HG03175 (cell line): ENCODE data around the gene IL4I1.

Experiments used
- ATAC-seq: cut with Tn5 transposase; IDR thresholded peaks from one replicate; pipeline ENCODE4 v1.9.1; 2021; ENCODE audit warnings: mild to moderate bottlenecking, moderate library complexity; ENCODE audit not compliant: unreplicated experiment

Gene IL4I1

DNA sequence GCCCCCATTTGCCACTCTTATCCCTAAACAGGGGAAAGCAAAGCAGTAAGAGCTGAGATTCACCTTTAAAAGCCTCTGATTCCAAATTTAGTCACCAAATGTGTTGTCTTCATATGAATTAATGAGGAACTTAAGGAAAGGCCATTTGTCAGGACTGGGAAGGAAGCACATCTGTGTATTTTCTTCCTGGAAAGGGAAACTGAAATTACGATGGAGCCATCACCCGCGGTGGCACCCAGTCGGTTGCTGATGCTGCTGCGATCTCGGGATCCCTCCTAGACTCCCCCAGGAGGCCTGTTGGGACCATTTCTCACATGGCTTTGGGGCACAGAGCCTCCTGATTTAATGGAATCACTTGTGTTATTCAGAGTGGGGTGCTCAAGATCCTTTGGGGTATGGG is 7.4 kb upstream of the IL4I1 start:
- no peak for ATAC-seq

DNA sequence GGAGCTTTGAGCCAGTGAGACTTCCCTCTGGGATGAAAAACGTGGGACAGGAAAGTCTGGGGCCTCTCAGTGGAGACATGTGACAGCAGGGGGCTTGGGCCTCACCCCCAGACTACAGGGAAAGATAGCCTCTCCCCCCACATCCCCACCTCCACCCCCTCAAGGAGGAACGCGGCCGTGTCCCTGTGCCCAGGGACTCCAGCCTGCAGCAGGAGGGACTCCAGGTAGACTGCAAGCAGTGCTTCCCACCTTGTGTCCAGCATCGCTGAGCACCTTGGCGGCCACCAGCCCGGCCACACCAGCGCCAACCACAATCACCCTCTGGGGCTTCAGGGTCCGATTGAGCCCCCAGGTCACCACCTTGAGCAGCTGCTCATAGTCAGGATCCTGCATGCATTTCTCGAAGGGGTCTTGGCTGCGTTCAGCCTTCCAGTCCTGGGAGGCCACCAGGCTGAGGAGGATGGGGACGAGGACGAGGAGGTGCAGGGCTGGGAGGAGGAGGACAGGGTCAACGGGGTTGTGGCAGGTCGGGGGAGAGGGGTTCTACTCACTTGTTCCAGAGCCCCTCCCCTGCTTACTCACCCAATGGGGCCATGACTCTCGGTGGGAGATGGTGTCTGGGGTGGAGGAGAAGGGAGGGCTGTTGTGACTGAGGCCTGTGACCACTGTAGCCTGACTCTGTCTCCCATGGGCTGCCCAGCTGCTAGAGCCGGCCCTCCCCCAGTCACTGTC is 955 bp downstream of the IL4I1 start:
- no peak for ATAC-seq

DNA sequence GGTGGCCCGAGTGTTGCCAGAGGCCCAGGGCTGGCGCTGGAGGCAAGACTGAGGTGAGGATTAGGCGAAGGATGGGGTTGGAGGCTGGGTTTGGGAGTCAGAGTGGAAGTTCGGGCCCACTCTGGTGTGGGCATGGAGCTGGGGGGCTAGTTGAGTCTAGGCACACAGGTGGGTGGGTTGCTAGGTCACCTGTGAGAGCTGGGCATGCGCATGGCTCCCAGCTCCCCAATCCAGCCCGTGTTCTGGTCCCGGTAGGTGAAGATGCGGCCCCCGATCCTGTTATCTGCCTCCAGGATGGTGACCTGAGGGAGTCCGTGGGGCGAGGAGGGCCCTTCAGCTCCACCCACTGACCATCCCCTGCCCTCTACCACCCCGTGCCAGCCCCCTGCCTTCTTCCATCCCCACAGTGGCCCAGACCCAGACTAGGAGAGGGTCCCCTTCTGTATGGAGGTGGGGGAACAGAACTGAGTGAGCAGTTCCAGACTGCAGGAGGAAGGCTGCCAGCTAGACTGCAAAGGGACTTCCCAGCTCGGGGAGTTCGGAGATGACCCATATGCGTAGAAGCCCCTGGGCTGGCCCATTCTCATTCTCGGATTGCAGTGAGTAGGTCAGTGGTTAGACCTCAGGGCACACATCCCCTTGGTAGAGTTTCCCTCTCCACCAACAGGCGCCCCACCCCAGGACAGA is 1.7 kb downstream of the IL4I1 start:
- ATAC-seq = no peak

DNA sequence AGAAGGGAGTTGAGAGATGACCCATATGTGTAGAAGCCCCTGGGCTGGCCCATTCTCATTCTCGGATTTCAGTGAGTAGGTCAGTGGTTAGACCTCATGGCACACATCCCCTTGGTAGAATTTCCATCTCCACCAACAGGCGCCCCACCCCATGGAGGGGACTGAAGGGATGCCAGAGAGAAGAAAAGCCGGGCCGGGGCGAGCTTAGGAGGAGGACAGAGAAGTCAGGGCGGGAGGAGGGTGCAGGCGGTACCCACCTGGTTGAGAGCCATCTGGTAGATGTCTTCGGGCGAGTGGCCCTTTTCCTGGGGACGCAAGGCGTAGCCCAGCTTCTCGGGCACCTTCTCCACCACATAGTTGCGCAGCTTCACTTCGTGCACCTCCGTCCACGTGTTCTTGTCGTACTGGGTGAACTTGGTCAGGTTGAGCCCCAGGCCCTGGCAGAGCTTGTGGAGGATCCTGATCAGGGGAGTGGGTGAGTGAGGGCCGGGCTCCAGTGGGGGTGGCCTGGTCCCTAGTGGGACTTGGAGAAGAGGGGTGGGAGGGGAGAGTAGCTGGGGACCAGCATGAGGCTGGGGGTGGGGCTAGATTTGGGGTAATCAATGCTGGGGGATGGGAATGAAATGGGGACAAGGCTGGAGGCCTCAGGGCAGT is 2.5 kb downstream of the IL4I1 start:
- no peak for ATAC-seq

GRCh38 chr19:49892716-49893115 is 4.0 kb downstream of the IL4I1 start:
- ATAC-seq = no peak

DNA sequence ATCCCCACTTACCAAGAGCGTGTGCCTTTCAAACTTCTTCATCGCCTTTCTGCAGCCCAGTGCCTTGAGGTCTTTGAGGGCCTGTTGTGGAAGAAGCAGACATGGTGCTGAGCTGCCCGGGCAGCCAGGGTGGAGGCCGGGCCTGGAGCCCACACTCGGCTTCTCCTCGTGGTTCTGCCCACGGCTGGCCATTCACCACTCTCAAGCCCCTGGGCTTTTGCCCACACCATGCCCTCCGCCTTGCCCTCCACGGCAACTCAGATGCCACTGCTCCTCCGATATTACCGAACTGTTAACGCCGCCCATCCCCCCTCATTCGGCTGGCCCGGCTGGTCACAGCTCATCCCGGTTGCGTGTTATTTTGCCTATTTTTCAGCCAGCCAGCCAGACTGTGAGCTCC is 5.3 kb downstream of the IL4I1 start:
- no peak for ATAC-seq

- ATAC-seq = no peak
Observed at GRCh38 chr19:49890349-49891311, 6.1 kb downstream of the IL4I1 start.

- ATAC-seq = no peak
Observed at GRCh38 chr19:49889687-49890348, 6.9 kb downstream of the IL4I1 start.

DNA sequence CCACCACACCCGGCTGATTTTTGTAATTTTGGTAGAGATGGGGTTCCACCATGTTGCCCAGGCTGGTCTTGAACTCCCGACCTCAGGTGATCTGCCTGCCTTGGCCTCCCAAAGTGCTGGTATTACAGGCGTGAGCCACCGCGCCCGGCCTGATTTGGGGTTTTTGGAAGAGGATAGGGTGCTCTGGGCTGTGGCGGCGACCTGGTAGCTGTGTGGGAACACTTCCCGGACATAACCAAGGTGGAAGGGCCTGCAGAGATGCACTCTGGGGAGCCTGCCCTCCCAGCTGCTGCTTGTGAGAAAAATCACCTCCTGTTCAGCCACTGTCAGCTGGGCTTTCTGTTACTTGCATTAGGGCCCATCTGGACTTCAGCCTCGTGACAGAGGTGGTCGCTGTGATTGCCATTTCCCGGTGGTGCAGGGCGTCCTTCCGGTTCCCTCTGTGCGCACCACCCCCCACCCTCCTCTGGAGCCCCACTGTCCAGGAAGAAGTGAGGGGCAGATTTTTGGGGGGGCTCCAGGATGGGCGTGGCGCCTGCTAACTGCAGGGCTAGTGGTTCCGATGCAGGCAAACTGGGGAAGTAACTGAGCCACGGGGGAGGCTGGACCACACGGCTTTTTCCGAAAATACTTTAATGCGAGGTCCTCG is 7.5 kb downstream of the IL4I1 start:
- no peak for ATAC-seq

DNA sequence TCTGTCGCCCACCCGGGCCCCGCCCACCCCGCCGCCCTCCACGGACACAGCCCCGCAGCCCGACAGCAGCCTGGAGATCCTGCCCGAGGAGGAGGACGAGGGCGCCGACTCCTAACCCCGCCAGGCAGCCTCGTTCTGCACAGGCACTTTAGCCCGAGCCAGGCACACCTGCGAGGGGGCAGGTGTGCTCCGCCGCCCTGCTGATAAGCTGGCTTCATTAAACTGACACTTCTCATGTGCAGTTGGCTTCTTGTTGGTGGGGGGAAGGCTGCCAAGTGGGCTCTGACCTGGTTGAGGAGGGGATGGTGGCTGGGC is 8.2 kb downstream of the IL4I1 start:
- no peak for ATAC-seq

- no peak for ATAC-seq
Observed at GRCh38 chr19:49887665-49888509, 8.8 kb downstream of the IL4I1 start.

DNA sequence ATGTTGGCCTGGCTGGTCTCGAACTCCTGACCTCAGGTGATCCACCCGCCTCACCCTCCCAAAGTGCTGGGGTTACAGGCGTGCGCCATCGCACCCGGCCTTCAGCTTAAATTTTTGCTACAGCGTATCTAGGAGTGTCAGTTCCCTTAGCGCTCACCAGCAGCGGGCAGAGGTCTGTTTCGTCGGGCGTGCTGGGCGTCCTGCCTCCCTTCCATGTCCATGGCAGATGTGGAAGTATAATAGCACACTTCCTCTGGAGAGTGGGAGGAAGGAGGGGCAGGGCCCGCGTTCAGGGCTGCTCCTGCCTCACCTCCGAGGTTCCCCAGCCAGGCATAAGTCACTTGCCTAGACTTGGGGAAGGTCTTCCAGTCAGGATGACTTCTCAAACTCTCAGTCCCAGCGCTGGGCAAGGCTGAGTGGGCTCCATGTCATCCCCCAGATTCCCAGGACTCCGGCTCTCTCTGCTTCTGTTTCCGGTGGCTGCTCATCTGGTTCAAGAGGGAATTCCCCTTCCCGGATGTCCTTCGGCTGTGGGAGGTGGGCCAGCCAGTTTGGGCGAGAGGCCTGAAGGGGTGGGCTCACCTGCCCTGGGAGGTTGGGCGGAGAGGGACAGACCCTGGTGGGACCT is 9.5 kb downstream of the IL4I1 start:
- ATAC-seq = no peak

GRCh38 chr19:49884760-49885159 is 11.9 kb downstream of the IL4I1 start:
- ATAC-seq = no peak

GRCh38 chr19:49884109-49884508 is 12.6 kb downstream of the IL4I1 start:
- ATAC-seq = no peak

- no peak for ATAC-seq
Observed at GRCh38 chr19:49883094-49883493, 13.6 kb downstream of the IL4I1 start.

GRCh38 chr19:49882643-49883042 is 14.0 kb downstream of the IL4I1 start:
- no peak for ATAC-seq

DNA sequence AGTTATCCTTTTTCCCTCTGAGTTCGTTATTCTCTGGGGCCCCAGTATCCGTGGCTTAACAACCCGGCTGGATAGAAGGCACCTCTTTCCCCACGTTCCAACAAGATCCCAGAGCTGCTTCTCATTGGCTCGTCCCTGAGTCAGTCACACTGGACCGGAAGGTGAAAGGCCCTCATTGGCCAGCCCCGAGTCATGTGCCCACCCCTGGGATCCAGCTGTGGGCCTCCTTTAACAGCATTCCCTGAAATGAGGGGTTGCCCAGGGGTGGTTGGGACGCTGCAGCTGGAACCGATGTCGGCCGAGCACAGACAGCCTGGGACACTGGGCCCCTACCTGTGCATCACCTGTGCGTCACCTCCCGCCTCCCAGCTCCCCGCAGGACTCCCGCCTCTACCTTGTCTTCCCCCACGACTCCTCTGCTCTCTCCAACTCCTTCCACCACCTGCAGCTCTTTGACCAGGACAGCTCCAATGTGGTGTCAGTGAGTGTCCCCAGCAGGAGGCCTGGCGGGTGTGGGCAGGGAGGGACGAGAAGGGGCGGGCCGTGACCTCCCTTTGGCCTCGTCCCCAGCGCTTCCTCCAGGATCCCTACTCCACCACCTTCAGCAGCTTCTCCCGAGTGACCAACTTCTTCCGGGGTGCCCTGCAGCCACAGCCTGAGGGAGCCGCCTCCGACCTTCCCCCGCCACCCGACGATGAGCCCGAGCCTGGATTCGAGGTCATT is 14.9 kb downstream of the IL4I1 start:
- ATAC-seq = no peak

- ATAC-seq = no peak
Observed at GRCh38 chr19:49881186-49881585, 15.5 kb downstream of the IL4I1 start.
